Limb (tissue), 2 donors: ENCODE results near the gene EPN3.
A peak's percentile ranks its signal among the peaks of the same experiment; 100 is the strongest.

Source experiments
- DNase-seq, 2 donors: peaks; one replicate each; pipeline ENCODE4 v3.0.0-alpha.2; 2016; ENCODE audit errors: extremely low spot score in 2 of 2

EPN3 gene

GRCh38 chr17:50508573-50509460 is 23.7 kb upstream of the EPN3 start:
- peak in 1 of 2 donors; percentile 13 for DNase-seq

- DNase-seq, result no peak
Measured at GRCh38 chr17:50511058-50511457, 21.5 kb upstream of the EPN3 start.

DNA sequence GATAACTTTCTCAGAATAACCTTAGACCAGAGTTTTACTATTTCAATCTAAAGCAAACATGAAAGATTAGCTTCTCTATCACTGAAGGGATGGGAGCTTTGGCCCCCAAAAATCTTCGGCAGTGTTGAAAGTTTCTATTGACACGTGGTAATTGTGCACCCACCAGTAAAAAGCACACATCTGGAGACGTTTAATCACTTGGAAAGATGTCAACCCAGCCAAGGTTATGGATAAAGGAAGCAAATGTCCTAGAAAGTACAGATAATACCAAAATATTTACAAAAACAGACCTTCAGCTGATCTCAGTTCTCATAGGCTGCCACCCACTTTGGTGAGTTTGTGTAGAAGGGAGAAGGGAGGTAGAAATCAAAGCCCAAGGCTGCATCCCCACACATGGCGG is 19.0 kb upstream of the EPN3 start:
- no peak for DNase-seq

- DNase-seq, result no peak
Measured at GRCh38 chr17:50514388-50514787, 18.1 kb upstream of the EPN3 start.

GRCh38 chr17:50514936-50515702 is 17.4 kb upstream of the EPN3 start:
- no peak for DNase-seq

DNA sequence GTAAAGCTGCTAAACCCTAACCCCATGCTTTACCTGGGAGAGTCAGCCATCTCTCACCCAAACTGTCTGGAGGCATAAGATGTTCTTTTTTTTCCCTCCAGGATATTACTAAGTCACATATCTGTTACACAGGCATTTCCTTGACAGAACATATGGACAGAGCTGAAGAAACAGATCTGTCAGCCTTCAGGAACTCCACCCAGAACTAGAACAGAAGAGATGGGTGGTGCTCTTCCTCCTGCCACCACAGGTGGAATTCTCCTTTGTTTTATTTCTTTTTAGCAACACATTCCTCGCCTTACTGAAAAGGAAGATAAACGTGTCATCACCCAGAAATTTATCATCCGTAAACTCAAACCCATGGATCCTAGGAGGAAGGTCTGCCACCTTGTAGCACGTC is 15.5 kb upstream of the EPN3 start:
- no peak for DNase-seq

DNA sequence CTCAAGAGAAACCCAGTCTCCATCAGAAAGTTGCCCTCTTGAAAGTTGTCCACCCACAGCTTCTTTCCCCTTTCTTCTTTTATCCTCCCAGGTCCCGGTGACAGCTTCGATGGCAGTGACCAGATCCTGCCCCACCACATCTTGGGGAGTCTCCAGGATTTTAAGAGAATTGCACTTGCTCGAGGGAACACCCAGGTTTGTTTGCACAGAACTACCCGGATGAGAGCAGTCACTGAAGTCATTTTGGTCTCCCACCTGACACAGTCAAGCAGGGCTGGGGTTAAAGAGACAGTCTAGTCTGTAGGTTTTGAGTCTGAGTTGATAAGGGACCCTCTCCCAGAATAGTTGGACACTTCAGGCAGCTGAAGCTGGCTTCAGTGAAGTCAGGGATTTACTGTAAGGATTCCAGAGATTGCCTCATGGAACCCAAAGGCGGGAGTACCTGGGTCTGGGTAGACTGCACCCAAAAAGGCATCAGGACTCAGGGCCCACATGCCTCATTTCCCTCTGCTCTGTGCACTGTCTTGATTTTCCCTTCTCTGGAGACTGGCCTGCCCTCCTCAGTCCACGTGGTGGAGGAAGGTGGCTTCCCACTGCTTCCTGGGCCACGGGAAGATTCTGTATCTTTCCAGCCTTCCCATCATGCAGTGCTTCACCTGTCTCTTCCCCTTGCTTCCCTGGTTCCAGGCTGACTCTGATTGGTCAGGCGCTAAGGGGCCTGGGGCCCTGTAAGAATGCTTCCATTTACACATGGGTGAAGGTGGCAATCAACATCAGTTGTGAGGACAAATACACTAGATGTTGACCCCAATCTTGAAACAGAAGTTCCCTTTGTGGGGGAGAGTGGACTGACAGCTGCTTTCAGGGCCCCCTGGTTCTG is 14.8 kb upstream of the EPN3 start:
- DNase-seq, result no peak

GRCh38 chr17:50518384-50519023 is 14.0 kb upstream of the EPN3 start:
- DNase-seq, result no peak

DNA sequence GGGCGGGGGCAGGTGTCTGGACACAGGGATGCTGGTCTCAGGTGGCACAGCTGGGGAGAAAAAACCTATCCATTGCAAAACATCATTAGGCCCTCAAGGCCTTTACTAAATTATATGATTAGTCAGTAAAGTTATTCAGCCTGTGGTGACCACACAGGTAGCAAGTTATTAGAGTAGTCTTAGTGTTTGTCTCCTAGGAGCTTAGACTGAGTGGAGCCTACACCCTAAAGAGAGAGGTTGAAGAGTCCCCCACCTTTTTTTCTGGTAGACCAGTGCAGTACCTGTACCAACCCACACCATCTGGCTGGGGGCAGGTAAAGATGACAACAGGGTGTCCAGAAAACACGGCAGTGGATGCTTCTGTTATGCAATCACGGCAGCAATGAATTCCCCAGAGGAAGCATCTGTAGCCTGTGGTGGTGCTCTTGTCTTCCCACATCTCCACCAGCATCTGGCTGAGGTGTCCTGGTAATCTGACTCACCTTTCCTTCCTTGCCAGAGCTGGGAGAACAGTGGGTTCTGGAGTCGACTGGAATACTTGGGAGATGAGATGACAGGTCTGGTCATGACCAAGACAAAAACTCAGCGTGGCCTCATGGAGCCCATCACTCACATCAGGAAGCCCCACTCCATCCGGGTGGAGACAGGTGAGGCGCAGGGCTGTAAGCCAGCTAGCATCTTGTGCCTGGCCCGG is 13.2 kb upstream of the EPN3 start:
- DNase-seq, result no peak

DNA sequence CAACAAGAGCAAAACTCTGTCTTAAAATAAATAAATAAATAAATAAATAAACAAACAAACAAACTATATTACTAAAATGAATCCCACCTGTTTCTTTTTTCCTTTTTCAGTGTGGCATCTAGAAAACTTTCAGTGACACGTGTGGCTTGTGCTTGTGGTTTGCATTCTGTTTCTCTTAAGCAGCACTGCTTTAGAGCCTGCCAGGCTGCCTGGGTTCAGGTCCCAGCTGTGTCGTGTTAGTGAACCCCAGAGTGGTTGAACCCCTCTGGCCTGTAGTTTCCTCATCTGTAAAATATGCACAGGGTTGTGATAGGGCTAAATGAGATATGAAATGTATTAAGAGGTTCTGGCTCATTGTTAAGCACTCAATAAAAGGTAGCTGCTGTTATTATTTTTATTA is 12.1 kb upstream of the EPN3 start:
- no peak for DNase-seq

DNA sequence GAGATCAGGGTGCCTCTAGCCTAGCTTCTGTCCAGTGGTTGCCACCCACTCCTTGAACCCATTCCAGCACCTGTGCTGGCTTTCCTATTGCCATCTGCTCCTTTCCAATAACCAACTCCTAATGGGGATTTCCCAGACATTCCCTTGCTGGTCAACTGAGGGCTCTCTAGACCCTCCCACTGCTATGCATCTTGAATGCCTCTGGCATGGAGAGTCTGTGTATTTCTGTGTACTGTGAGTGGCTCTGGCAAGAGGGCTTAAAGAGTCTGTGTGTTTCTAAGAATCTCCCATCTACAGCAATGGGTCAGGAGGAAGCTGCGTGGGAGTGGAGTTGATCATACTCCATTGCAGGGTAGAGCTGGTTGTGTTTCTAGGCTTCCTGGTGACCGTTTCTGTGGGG is 11.0 kb upstream of the EPN3 start:
- DNase-seq, result no peak

GRCh38 chr17:50522766-50523165 is 9.8 kb upstream of the EPN3 start:
- DNase-seq, result no peak

GRCh38 chr17:50523208-50523607 is 9.3 kb upstream of the EPN3 start:
- no peak for DNase-seq

GRCh38 chr17:50524838-50525237 is 7.7 kb upstream of the EPN3 start:
- DNase-seq, result no peak

DNA sequence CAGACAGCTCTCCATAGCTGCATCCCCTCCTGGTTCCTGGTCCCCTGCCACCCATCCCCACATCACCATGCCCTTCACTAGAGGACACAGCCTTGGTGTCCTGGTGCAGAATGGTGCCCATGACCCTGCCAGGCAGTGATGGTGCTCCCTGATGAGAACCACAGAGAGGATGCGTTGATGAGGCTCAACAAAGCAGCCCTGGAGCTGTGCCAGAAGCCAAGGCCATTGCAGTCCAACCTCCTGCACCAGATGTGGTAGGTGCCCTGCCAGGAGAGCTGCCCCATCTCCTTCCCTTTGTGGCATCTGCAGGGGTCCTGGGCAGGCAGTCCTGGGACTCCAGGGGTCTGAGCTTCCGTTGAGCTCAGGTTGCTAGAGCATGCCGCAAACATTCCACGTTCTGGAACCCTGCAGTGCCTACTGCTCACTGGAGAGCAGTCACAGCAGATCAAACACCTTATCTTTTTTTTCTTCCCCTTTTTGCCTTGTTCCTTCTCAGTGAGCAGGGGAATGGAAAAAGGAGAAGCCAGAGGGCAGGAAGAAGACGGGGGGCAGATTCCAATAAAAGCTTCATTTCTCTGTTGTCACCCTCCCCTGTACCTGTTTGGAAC is 5.3 kb upstream of the EPN3 start:
- DNase-seq, result no peak

DNA sequence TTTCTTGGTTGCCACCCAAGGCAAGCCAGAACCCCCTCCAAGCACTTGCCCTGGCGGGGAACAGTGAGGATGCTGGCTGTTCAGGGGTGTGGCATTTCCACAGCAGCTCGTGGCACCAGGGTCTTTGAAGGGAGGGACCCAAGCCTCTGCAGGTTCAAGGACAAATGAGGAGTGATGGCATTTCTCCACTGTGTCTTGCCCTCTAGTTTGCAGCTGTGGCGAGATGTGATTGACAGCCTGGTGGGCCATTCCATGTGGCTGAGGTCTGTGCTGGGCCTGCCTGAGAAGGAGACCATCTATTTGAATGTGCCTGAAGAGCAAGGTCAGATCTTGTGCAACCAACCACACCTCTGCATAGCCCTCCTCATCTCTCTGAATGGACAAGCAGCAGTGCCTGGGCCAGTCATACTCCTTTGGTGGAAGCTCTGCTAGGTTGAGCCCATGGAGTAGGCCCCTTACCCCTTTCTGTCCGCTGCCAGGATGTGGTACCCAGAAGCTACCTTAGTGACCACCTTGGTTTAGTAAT is 4.5 kb upstream of the EPN3 start:
- DNase-seq, result no peak

- DNase-seq, result no peak
Measured at GRCh38 chr17:50529849-50530248, 2.7 kb upstream of the EPN3 start.

- DNase-seq, result no peak
Measured at GRCh38 chr17:50531428-50532025, 1.0 kb upstream of the EPN3 start.

GRCh38 chr17:50533185-50533584 is 650 bp downstream of the EPN3 start:
- no peak for DNase-seq

DNA sequence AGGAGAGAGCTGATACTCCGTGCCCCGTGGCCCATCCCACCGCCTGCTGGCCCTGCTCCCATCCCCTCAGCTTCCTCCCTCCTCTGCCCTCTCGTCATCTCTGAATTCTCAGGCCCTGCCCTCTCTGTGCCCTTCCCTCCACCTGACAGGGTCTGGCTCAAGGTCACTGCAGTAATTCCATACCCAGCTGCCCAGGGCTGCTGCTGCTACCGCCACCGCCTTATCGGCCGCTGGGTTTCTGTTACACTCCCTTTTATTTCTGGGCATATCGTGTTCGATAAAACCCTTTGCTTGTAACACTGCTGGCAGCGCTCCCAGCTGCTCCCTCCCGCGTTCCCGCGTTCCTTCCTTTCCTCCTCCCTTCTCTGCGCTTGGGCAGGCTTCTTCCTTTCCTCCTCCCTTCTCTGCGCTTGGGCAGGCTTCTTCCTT is 1.2 kb downstream of the EPN3 start:
- DNase-seq, result peak in 1 of 2 donors; percentile 53
